Measurements from ENCODE around the gene NUDT13.
A peak's percentile ranks its signal among the peaks of the same experiment; 100 is the strongest.

NUDT13 gene

GRCh38 chr10:73113551-73113950 lies 3.3 kb downstream of the NUDT13 start:
- no peak for TF ChIP-seq EZH2phosphoT487 (IDR thresholded peaks at IDR 0.05; ENCODE audit: low read length)
- TF ChIP-seq CTCF (IDR thresholded peaks at IDR 0.05; ENCODE audit: low read length) = no peak
- no peak for TF ChIP-seq EZH2 (optimal IDR thresholded peaks at IDR 0.05; ENCODE audit: low read depth, low read length)
- H3K4me3 ChIP-seq (ENCODE audit: low read length) = no peak overlapping the region
- no peak for DNase-seq
- no peaks in the 10 kb centered on the region for H3K9me3 ChIP-seq (replicated peaks; ENCODE audit: insufficient read depth, low read length)
- no peak overlapping the region for H3K27ac ChIP-seq (ENCODE audit: low read length)
- H3K4me1 ChIP-seq (ENCODE audit: low read length) = peaks cover 4% of the 10 kb centered on the region
- H3K36me3 ChIP-seq (replicated peaks; ENCODE audit: insufficient read depth, low read length) = no peaks in the 10 kb centered on the region
- no peak overlapping the region for H3K9ac ChIP-seq (ENCODE audit: low read length)
- no peaks in the 10 kb centered on the region for H4K20me1 ChIP-seq (ENCODE audit: insufficient read depth, low read length)
- H3F3A ChIP-seq (ENCODE audit: insufficient read depth, low read length) = peaks cover 25% of the 10 kb centered on the region
- H3K4me2 ChIP-seq (ENCODE audit: low read depth, low read length) = no peak overlapping the region
- H2AFZ ChIP-seq (ENCODE audit: low read length) = no peak overlapping the region
- H3K9me2 ChIP-seq (replicated peaks; ENCODE audit: insufficient read depth, low read length) = no peaks in the 10 kb centered on the region
- no peaks in the 10 kb centered on the region for H3K27me3 ChIP-seq (replicated peaks; ENCODE audit: insufficient read depth, low read length)
- H3K79me2 ChIP-seq (ENCODE audit: low read length) = no peaks in the 10 kb centered on the region

GRCh38 chr10:73116017-73116416 lies 5.8 kb downstream of the NUDT13 start:
- no peak overlapping the region for H3K27ac ChIP-seq (ENCODE audit: low read length)
- no peak overlapping the region for H3K4me3 ChIP-seq (ENCODE audit: low read length)
- no peaks in the 10 kb centered on the region for H3K36me3 ChIP-seq (replicated peaks; ENCODE audit: insufficient read depth, low read length)
- TF ChIP-seq CTCF (IDR thresholded peaks at IDR 0.05; ENCODE audit: low read length) (no peak), EZH2 (optimal IDR thresholded peaks at IDR 0.05; ENCODE audit: low read depth, low read length) (no peak), EZH2phosphoT487 (IDR thresholded peaks at IDR 0.05; ENCODE audit: low read length) (no peak)
- H4K20me1 ChIP-seq (ENCODE audit: insufficient read depth, low read length) = no peaks in the 10 kb centered on the region
- no peaks in the 10 kb centered on the region for H3K9me3 ChIP-seq (replicated peaks; ENCODE audit: insufficient read depth, low read length)
- H3F3A ChIP-seq (ENCODE audit: insufficient read depth, low read length) = peaks cover 23% of the 10 kb centered on the region
- no peak overlapping the region for H3K4me2 ChIP-seq (ENCODE audit: low read depth, low read length)
- no peak overlapping the region for H2AFZ ChIP-seq (ENCODE audit: low read length)
- H3K9me2 ChIP-seq (replicated peaks; ENCODE audit: insufficient read depth, low read length) = no peaks in the 10 kb centered on the region
- H3K79me2 ChIP-seq (ENCODE audit: low read length) = no peaks in the 10 kb centered on the region
- DNase-seq = no peak
- H3K27me3 ChIP-seq (replicated peaks; ENCODE audit: insufficient read depth, low read length) = no peaks in the 10 kb centered on the region
- H3K4me1 ChIP-seq (ENCODE audit: low read length) = peaks cover 20% of the 10 kb centered on the region
- no peak overlapping the region for H3K9ac ChIP-seq (ENCODE audit: low read length)

- Histone ChIP-seq H3K27ac (ENCODE audit: low read length) (peak overlapping the region; percentile 93), H3K4me3 (ENCODE audit: low read length) (peak overlapping the region; percentile 32; the same call in 1 of the 2 replicates), H3K36me3 (replicated peaks; ENCODE audit: insufficient read depth, low read length) (no peaks in the 10 kb centered on the region), H3K9me3 (replicated peaks; ENCODE audit: insufficient read depth, low read length) (no peaks in the 10 kb centered on the region), H4K20me1 (ENCODE audit: insufficient read depth, low read length) (no peaks in the 10 kb centered on the region), H3K79me2 (ENCODE audit: low read length) (no peaks in the 10 kb centered on the region), H3K9ac (ENCODE audit: low read length) (peak overlapping the region; percentile 56), H2AFZ (ENCODE audit: low read length) (0 out of 2 replicates have a peak overlapping the region, but pooled peaks have one; percentile 2), H3F3A (ENCODE audit: insufficient read depth, low read length) (peaks cover 20% of the 10 kb centered on the region), H3K4me1 (ENCODE audit: low read length) (peaks cover 20% of the 10 kb centered on the region), H3K27me3 (replicated peaks; ENCODE audit: insufficient read depth, low read length) (no peaks in the 10 kb centered on the region), H3K9me2 (replicated peaks; ENCODE audit: insufficient read depth, low read length) (no peaks in the 10 kb centered on the region), H3K4me2 (ENCODE audit: low read depth, low read length) (peak overlapping the region; percentile 53)
- TF ChIP-seq EZH2phosphoT487 (IDR thresholded peaks at IDR 0.05; ENCODE audit: low read length) (no peak), CTCF (IDR thresholded peaks at IDR 0.05; ENCODE audit: low read length) (no peak), EZH2 (optimal IDR thresholded peaks at IDR 0.05; ENCODE audit: low read depth, low read length) (no peak)
- peak; percentile 90 for DNase-seq
These were observed 7.9 kb downstream of the NUDT13 start for GRCh38 chr10:73117976-73118743.
